ENCODE data around the gene YARS1.

The YARS1 gene

GRCh38 chr1:32765570-32766327 lies 51.4 kb downstream of the YARS1 start:
- no peak for DNase-seq (ENCODE audit: low read depth in 2 of 2)

- no peak for DNase-seq (ENCODE audit: low read depth in 2 of 2)
Measured at GRCh38 chr1:32764826-32765569, 52.2 kb downstream of the YARS1 start.

- no peak for DNase-seq (ENCODE audit: low read depth in 2 of 2)
Measured at GRCh38 chr1:32763221-32763620, 53.9 kb downstream of the YARS1 start.

GRCh38 chr1:32761936-32762335 lies 55.2 kb downstream of the YARS1 start:
- no peak for DNase-seq (ENCODE audit: low read depth in 2 of 2)

- DNase-seq (ENCODE audit: low read depth in 2 of 2), result peak in 1 of 2 experiments; percentile 29
Measured at GRCh38 chr1:32761253-32761877, 55.8 kb downstream of the YARS1 start.

GRCh38 chr1:32759997-32760623 lies 57.0 kb downstream of the YARS1 start:
- DNase-seq (ENCODE audit: low read depth in 2 of 2), result no peak

- DNase-seq (ENCODE audit: low read depth in 2 of 2), result no peak
Measured at GRCh38 chr1:32759521-32759981, 57.6 kb downstream of the YARS1 start.

GRCh38 chr1:32758795-32759430 lies 58.2 kb downstream of the YARS1 start:
- no peak for DNase-seq (ENCODE audit: low read depth in 2 of 2)

GRCh38 chr1:32758177-32758794 lies 58.9 kb downstream of the YARS1 start:
- no peak for DNase-seq (ENCODE audit: low read depth in 2 of 2)

GRCh38 chr1:32757213-32757895 lies 59.8 kb downstream of the YARS1 start:
- no peak for DNase-seq (ENCODE audit: low read depth in 2 of 2)

GRCh38 chr1:32755810-32756159 lies 61.4 kb downstream of the YARS1 start:
- DNase-seq (ENCODE audit: low read depth in 2 of 2), result no peak

- DNase-seq (ENCODE audit: low read depth in 2 of 2), result no peak
Measured at GRCh38 chr1:32755098-32755809, 61.9 kb downstream of the YARS1 start.

GRCh38 chr1:32754317-32755097 lies 62.7 kb downstream of the YARS1 start:
- no peak for DNase-seq (ENCODE audit: low read depth in 2 of 2)

- DNase-seq (ENCODE audit: low read depth in 2 of 2), result no peak
Measured at GRCh38 chr1:32753532-32754316, 63.4 kb downstream of the YARS1 start.

GRCh38 chr1:32749771-32750170 lies 67.4 kb downstream of the YARS1 start:
- DNase-seq (ENCODE audit: low read depth in 2 of 2), result no peak

GRCh38 chr1:32749332-32749731 lies 67.8 kb downstream of the YARS1 start:
- DNase-seq (ENCODE audit: low read depth in 2 of 2), result no peak

- DNase-seq (ENCODE audit: low read depth in 2 of 2), result no peak
Measured at GRCh38 chr1:32748926-32749325, 68.2 kb downstream of the YARS1 start.

- DNase-seq (ENCODE audit: low read depth in 2 of 2), result no peak
Measured at GRCh38 chr1:32748348-32748747, 68.8 kb downstream of the YARS1 start.
